Muscle of back (tissue), 11 donors: ENCODE measurements around the gene PIPOX. TPM values are rescaled to one million over a fixed set of nuclear protein-coding genes. Genes with fewer than 3 reads are reported as not detected.

Source experiments
- DNase-seq, 3 donors: peaks; one replicate each; pipeline versions ENCODE4 v3.0.0 to v3.0.0-alpha.2; 2013
- polyA plus RNA-seq, 10 donors: library from polyadenylated mRNA; unstranded; fragments of 120-200 nt; gene quantifications; one replicate each; pipeline ENCODE4 v1.2.1, GENCODE V29; 2013; ENCODE audit not compliant: insufficient read length in 10 of 10

The PIPOX gene
- polyA plus RNA-seq, 10 donors, result 0.65 to 2.0 (median 1.2) TPM

GRCh38 chr17:29018788-29019474, 24.0 kb upstream of the PIPOX start:
- DNase-seq, result no peak

- no peak for DNase-seq
Measured at GRCh38 chr17:29019475-29020181, 23.3 kb upstream of the PIPOX start.

GRCh38 chr17:29020576-29020975, 22.4 kb upstream of the PIPOX start:
- DNase-seq, result no peak

DNA sequence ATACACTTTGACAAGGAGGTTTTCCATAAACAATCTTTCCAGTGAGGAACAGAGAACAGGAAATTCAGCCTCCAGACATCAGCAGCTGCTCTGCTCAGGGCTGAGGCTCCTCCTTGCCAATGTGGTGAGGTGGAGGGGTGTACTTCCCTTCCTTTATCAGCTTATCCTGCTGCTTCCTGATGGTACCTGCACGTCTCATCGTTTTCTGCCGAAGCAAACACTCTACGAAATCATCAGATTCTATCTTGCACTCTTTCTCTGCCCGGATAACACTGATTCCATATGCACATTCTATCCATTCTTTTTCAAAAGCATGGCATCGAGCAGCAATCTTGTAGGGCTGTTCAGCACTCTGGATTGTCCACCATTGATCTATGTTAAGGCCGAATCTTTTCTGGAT, 21.7 kb upstream of the PIPOX start:
- DNase-seq, result no peak

DNA sequence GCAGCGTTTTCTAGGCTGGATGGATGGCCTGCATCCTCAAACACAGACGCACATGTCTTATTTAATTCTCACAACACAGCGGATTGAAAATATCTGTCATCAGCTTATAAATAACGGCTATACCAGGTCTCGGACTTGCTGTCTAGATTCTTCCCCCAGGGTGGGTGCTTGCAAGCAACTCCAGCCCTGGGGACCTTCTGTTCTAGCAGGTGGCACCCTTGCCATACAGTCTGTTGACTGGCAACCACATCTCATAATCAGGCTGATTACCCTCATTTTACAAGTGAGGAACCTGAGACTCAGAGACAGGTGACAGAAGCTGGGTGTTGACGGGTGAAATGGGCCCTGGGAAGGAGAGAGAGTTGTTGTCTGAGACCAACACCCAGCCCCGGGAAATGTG, 20.9 kb upstream of the PIPOX start:
- no peak for DNase-seq

DNA sequence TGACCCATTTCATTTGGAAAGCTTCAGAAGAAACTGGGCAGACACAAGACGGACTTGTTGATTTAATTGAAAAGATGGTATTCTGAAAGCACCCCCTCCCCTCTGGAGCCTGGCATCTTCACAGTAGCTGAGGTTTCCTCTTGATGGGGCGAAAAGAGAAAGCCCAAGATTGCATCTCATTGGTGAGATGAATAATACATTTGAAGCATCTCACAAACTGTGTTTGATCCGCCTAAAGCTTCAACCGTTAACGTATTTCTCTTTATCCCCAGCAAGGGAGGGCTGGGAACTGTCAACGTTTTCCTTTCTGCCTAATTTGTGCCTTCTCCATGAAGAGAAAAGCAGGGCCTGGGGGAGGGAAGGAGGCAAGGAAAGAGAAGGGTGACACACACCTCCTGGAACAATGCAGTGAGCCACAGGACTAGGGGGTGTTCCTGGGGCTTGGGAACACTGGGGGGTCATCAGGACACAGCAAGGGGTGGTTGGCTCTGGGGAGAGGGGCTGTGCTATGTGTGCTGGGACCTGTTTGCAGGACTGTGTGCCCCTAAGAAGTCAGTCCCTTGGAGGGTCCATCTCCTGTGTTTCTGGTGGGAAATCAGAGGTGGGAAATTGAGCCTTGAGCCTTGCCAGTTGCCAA, 18.5 kb upstream of the PIPOX start:
- no peak for DNase-seq

DNA sequence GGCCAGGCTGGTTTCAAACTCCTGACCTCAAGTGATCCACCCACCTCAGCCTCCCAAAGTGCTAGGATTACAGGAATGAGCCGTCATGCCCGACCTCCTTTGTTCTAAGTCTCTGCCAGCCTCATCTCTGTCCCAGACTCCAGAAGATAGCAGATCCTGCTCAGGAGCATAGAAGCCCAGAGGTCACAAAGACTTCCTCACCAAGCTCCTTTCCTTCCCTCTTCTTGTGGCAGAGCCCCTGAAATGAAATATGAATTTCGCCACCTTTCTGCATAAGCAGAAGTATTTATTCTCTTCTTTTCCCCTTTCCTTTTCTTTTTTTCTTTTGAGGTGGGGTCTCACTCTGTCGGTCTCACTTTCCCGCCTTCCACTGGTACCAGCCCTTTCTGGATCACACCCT, 11.5 kb upstream of the PIPOX start:
- DNase-seq, result no peak

DNA sequence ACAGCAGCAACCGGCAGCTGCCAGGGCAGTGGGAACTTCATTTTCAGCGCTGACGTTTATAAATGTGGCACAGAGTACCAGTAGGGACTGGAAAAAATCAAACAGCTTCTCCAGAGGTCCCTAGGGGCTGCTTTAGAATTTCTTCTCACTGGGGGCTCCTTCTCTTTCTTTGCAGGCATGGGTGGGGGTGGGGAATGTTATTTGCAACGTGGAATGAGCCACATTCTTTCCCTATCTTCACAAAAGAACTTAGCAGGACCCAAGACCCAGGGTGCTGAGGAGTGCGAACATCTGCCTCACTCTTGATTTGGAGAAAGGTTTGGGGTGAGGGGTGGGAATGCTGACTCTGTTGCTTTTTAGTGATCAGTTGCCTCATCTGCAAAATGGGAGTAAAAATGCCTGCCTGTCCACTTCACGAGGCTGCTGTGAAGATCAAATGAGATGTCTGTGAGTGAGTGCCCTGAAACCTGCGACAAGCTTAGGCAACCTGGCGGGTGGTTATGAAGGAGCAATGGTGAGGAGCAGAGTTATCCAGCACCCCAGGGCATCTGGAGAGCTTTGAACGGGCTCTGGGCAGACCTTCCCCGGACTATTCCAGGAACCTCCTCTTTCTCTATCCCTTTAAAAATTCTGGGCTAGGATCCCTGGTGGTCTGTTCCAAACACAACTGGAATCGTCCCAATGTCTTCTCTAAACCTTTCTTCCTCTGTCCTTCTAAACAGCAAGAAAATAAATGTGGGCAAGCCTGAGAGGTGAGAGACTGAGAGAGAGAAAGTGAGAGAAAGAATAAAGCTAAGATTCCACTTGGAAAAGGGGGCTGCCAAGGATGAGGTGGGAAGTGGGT, 10.7 kb upstream of the PIPOX start:
- DNase-seq, result no peak

DNA sequence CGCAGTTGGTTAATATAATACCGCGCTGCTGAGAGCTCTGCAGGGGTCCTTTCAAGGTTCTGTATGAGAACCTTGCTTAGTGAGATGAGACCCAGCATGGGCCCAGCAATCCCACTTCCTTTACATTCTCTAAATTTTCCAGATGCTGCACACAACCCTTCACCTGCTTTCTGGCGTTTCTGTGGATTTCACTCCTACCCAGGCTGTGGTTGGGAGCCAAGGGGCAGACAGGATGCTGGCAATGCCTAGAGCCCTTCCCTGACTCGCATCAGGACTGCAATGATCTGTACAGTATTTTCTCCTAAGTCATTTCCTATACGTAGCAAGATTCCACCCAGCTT, 10.1 kb upstream of the PIPOX start:
- no peak for DNase-seq

- DNase-seq, result no peak
Measured at GRCh38 chr17:29034510-29034909, 8.4 kb upstream of the PIPOX start.

- DNase-seq, result no peak
Measured at GRCh38 chr17:29036584-29036983, 6.4 kb upstream of the PIPOX start.

DNA sequence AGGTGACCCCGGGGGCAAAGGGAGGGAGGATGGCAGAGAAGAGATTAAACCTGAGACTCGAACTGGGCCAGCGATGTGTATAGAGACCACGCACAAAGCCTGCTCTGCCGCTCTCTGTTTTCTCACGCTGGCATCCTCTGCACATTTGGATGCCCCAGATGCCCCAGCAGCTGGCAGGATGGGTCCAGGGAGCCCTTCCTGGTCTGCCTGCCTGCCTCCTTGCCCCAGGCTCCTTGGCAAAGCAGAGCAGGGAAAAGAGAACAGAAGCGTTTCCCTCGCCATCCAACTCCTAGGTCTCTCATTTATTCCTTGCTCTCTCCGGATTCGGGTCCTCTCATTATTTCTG, 5.2 kb upstream of the PIPOX start:
- no peak for DNase-seq

GRCh38 chr17:29038085-29038795, 4.7 kb upstream of the PIPOX start:
- no peak for DNase-seq

GRCh38 chr17:29039764-29040598, 3.0 kb upstream of the PIPOX start:
- DNase-seq, result peak in 2 of 3 donors; percentile 54 to 72

DNA sequence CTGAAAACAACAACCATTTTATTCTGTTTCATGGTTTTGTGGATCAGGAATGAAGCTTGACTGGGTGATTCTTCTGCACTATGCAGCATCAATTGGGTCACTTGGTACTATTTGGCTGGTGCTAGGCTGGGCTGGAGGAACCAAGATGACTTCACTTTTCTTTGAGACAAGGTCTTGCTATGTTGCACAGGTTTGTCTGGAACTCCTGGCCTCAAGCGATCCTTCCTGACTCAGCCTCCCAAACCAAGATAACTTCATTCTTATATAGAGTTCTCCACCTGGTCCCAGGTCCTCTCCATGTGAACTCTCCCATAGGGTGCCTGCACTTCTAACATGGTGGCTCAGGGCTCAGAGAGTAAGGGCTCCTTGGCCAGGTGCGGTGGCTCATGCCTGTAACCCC, 1.9 kb upstream of the PIPOX start:
- DNase-seq, result no peak

DNA sequence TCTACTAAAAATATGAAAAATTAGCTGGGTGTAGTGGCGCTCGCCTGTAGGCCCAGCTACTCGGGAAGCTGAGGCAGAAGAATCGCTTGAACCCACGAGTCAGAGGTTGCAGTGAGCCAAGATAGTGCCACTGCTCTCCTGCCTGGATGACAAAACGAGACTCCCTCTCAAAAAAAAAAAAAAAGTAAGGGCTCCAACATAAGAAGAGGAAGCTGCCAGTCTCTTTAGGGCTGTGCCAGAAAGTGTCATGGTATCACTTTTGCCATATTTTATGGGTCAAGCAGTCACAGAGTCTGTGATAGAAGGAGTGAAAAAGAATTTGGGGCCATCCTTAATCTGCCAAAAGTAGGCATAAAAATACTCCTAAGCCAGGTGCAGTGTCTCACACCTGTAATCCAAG, 1.4 kb upstream of the PIPOX start:
- no peak for DNase-seq

DNA sequence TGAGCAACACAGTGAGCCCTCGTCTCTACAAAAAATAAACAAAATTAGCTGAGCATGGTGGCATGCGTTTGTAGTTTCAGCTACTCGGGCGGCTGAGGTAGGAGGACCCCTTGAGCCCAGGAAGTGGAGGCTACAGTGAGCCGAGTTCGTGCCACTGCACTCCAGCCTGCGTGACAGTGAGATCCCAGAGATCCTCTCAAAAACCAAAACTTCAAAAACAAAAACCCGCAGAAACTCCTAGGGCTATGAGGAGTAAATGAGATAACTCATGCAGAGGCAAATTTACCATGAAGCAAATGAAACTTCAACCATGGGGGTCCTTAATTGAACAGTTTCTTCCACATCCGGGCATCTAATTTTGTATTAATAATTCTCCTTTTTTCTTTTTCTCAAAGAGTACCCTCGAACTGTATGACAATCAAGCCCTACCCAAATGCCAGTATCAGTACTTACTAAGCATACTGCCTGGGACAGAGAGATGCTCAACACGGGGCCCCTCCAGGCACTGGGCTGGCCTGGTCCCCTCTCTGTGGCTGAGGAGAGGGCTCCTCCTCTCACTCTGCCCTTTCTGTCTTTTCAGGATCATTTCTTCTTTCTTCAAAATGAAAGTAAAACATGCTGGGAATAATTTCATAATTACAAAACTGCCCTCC, 789 bp upstream of the PIPOX start:
- DNase-seq, result no peak

DNA sequence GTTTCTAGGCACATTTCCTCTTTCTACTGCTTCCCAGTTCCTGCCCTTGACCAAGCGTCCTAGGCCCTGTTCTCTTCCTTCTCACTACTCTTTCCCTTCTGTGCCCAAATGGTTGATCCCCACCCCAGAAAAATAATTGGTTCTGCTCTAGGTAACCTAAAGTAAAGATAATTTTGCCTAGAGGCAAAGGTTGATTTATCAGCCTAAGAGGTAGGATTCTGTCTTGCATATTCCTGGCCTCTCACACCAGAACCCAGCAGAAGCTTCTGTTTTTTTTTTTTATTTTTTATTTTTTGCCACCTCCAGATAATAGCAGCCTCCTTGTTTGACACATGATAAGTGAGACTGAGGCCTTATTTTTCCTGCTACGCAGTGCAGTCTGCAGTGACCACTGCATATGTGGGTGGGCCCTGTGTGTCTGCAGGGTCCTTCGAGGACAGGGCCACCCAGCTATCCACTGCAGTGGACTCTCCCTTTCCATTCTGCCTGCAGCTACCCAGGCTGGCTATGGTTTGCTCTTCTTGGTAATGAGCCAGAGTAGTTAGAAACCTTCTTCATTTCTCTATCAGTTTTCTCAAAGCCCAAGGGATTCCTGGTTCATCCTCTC, 701 bp downstream of the PIPOX start:
- DNase-seq, result no peak

GRCh38 chr17:29045026-29045425, 2.1 kb downstream of the PIPOX start:
- no peak for DNase-seq
